Gastrocnemius medialis (tissue), 4 donors: ENCODE data around the gene TNFSF4.

Experiments
- CTCF ChIP-seq, 5 experiments: fragments of 450-650 bp in 3 of 5; fragments of 200-600 bp in 2 of 5; sonication (generic) in 2 of 5; IDR thresholded peaks in 4 of 5; conservative IDR thresholded peaks in 1 of 5; 1 replicate in 4 of 5; 2 replicates in 1 of 5; pipeline ENCODE4 v1.5.1; 2016 to 2019; ENCODE audit warnings: antibody characterized with exemption in 5 of 5, mild to moderate bottlenecking in 3 of 5, moderate library complexity in 3 of 5
- POLR2A ChIP-seq, 2 donors: fragments of 450-650 bp; IDR thresholded peaks; one replicate each; pipeline ENCODE4 v1.6.1; 2017; ENCODE audit warnings: antibody characterized with exemption in 2 of 2, mild to moderate bottlenecking in 2 of 2, moderate library complexity in 2 of 2

- TF ChIP-seq POLR2A (IDR thresholded peaks at IDR 0.05) = no peak
- no peak for TF ChIP-seq CTCF (IDR thresholded peaks at IDR 0.05 in 4 of 5, conservative IDR thresholded peaks at IDR 0.05 in 1 of 5)
Observed at GRCh38 chr1:173201969-173202368, 5.2 kb downstream of the TNFSF4 start.
